Panc1 (cell line): ENCODE data around the gene EIF2AK2.

ENCODE experiments used
- POLR2AphosphoS5 ChIP-seq: IDR thresholded peaks from 2 replicates; pipeline ENCODE4 v1.6.1; 2012; ENCODE audit warnings: mild to moderate bottlenecking, low read depth, low read length, moderate library complexity
- SIN3A ChIP-seq: IDR thresholded peaks from 2 replicates; pipeline ENCODE4 v1.6.1; 2012; ENCODE audit warnings: low read depth, mild to moderate bottlenecking, low read length, moderate library complexity, borderline replicate concordance; ENCODE audit not compliant: insufficient read depth
- TF ChIP-seq, protein P1 (sequence below): fragments of 450-650 bp; IDR thresholded peaks from 2 replicates; pipeline ENCODE4 v1.5.1; 2017; ENCODE audit warnings: mild to moderate bottlenecking
- TF ChIP-seq, protein P2 (sequence below), 2 experiments: IDR thresholded peaks; 2 replicates each; pipeline ENCODE4 v1.6.1; 2011 to 2012; ENCODE audit warnings: low read depth in 2 of 2, control low read depth in 1 of 2, low read length in 1 of 2, mild to moderate bottlenecking in 1 of 2, moderate library complexity in 1 of 2; ENCODE audit not compliant: insufficient read depth in 1 of 2

DNA sequence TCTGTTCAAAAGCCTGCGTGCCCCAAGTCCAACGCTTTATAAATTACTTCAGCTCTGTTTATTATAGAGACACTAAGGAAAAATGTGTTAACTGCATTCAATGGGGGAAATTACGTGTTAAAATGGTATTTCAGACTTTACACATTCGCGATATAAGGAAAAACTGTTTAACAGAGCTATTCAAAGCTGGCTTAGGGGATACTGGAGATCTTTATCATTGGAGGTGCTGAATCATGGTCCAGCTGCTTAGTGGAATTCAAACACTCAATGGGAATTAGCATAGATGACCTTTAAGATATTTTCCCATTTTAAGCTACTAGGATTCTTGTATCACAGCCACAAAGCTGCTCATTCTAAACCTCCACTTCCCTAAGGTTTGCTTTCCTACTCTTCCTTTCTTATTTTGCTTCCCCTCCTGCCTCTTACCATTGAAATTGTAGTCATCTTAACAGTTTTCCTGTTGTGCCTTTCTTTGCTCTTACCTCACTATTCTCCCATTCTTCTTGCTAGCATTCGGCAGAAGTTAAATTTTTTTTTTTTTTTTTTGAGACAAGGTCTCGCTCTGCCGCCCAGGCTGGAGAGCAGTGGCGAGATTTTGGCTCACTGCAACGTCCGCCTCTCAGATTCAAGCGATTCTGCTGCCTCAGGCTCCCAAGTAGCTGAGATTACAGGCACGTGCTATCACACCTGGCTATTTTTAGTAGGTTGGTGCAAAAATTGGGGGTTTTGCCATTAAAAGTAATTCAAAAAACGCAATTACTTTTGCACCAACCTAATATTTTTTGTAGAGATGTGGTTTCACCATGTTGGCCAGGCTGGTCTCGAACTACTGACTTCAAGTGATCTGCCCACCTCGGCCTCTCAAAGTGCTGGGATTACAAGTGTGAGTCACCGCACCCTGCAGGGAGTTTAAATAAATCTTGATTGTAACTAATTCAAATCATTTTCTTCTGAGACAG, 25.2 kb upstream of the EIF2AK2 start:
- TF ChIP-seq, protein P1, sequence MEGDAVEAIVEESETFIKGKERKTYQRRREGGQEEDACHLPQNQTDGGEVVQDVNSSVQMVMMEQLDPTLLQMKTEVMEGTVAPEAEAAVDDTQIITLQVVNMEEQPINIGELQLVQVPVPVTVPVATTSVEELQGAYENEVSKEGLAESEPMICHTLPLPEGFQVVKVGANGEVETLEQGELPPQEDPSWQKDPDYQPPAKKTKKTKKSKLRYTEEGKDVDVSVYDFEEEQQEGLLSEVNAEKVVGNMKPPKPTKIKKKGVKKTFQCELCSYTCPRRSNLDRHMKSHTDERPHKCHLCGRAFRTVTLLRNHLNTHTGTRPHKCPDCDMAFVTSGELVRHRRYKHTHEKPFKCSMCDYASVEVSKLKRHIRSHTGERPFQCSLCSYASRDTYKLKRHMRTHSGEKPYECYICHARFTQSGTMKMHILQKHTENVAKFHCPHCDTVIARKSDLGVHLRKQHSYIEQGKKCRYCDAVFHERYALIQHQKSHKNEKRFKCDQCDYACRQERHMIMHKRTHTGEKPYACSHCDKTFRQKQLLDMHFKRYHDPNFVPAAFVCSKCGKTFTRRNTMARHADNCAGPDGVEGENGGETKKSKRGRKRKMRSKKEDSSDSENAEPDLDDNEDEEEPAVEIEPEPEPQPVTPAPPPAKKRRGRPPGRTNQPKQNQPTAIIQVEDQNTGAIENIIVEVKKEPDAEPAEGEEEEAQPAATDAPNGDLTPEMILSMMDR = no peak
- no peak for TF ChIP-seq SIN3A
- TF ChIP-seq, protein P2, sequence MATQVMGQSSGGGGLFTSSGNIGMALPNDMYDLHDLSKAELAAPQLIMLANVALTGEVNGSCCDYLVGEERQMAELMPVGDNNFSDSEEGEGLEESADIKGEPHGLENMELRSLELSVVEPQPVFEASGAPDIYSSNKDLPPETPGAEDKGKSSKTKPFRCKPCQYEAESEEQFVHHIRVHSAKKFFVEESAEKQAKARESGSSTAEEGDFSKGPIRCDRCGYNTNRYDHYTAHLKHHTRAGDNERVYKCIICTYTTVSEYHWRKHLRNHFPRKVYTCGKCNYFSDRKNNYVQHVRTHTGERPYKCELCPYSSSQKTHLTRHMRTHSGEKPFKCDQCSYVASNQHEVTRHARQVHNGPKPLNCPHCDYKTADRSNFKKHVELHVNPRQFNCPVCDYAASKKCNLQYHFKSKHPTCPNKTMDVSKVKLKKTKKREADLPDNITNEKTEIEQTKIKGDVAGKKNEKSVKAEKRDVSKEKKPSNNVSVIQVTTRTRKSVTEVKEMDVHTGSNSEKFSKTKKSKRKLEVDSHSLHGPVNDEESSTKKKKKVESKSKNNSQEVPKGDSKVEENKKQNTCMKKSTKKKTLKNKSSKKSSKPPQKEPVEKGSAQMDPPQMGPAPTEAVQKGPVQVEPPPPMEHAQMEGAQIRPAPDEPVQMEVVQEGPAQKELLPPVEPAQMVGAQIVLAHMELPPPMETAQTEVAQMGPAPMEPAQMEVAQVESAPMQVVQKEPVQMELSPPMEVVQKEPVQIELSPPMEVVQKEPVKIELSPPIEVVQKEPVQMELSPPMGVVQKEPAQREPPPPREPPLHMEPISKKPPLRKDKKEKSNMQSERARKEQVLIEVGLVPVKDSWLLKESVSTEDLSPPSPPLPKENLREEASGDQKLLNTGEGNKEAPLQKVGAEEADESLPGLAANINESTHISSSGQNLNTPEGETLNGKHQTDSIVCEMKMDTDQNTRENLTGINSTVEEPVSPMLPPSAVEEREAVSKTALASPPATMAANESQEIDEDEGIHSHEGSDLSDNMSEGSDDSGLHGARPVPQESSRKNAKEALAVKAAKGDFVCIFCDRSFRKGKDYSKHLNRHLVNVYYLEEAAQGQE (IDR thresholded peaks at IDR 0.05; ENCODE audit: insufficient read depth in 1 of 2, low read depth in 2 of 2, low read length in 1 of 2) = no peak
- TF ChIP-seq POLR2AphosphoS5 = no peak
